Keratinocyte (primary cell): Measurements from ENCODE around the gene MSI2.

Experiments
- EZH2 ChIP-seq: IDR thresholded peaks from one replicate; pipeline ENCODE4 v1.6.1; 2012; ENCODE audit warnings: inconsistent platforms, mild to moderate bottlenecking, low read length, moderate library complexity
- TF ChIP-seq, protein P1 (sequence below), 3 experiments: IDR thresholded peaks in 1 of 3; conservative IDR thresholded peaks in 1 of 3; optimal IDR thresholded peaks in 1 of 3; 2 replicates in 2 of 3; 3 replicates in 1 of 3; pipeline versions ENCODE3 to v1.5.1; 2011; ENCODE audit warnings: low read length in 3 of 3, mild to moderate bottlenecking in 3 of 3, moderate library complexity in 2 of 3, control low read depth in 1 of 3, inconsistent platforms in 1 of 3; ENCODE audit not compliant: insufficient read depth in 2 of 3; ENCODE audit errors: extremely low read depth in 1 of 3

DNA sequence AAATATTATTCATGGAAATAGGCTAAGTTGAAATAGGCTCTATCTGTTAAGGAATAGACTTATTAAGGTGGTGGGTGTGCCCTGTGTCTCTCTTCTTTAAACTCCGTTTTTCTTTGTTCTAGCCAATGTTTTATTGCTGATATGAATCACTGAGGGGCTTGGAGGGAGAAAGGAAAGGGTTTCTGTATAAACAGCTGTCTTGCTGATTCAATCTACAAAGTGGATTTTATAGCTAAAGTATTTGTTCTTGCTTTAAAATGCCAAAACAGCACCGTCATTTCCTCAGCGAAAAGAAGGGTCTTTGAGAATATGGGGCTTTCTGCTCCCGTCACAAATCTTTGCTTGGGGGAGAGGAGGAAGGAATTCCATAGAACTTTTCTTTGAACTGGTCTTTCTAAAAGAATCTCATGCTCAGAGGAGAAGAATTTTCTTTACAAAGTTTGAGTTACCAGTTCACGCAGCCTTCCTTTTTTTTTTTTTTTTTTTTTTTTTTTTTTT is 39.3 kb downstream of the MSI2 start:
- TF ChIP-seq, protein P1, sequence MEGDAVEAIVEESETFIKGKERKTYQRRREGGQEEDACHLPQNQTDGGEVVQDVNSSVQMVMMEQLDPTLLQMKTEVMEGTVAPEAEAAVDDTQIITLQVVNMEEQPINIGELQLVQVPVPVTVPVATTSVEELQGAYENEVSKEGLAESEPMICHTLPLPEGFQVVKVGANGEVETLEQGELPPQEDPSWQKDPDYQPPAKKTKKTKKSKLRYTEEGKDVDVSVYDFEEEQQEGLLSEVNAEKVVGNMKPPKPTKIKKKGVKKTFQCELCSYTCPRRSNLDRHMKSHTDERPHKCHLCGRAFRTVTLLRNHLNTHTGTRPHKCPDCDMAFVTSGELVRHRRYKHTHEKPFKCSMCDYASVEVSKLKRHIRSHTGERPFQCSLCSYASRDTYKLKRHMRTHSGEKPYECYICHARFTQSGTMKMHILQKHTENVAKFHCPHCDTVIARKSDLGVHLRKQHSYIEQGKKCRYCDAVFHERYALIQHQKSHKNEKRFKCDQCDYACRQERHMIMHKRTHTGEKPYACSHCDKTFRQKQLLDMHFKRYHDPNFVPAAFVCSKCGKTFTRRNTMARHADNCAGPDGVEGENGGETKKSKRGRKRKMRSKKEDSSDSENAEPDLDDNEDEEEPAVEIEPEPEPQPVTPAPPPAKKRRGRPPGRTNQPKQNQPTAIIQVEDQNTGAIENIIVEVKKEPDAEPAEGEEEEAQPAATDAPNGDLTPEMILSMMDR (optimal IDR thresholded peaks at IDR 0.05 in 1 of 3, IDR thresholded peaks at IDR 0.05 in 1 of 3, conservative IDR thresholded peaks at IDR 0.05 in 1 of 3; ENCODE audit: extremely low read depth in 1 of 3, insufficient read depth in 2 of 3, low read length in 3 of 3): no peak
- TF ChIP-seq EZH2: no peak
